T-helper 1 cell treated with Interleukin-12 subunit alpha and Interleukin-12 subunit beta and Interleukin-4 antibody, amounts not matched to agents 30 ng/mL and 1 ng/mL, for 36 hours (primary cell): Measurements from ENCODE around the gene MMS19. TPM values are rescaled to one million over a fixed set of nuclear protein-coding genes. Genes with fewer than 3 reads are reported as not detected.

Experiments
- intact Hi-C: fragments of 100-400 bp; cut with micrococcal nuclease; formaldehyde crosslinking; loops from one replicate; pipeline ENCODE4 v1.15.1; 2024
- total RNA-seq: library from RNA; stranded (reverse); gene quantifications from 2 replicates; pipeline ENCODE4 v1.2.3, GENCODE V29; 2022

MMS19 gene
- total RNA-seq, 1 donor from 2014 or later, result 73.6 TPM

DNA sequence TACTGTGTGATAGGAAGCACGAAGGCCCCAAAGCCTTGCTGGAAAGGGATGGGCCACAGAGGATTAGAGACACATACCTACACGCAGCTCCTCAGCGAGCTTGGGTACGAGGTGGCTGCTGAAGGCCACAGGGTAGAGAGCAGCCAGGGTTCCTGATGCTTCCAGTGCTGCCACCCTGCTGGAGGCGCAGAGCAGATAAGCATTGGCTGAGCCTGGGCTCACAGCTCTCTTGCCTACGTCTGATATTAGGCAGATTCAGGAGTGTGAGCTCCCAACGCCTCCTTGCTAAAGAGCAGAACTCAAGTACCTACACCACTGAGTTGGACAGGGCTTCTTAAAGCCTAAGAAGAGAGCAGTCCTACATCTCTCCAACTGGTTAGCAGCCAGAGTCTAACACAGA is 32.2 kb downstream of the MMS19 start:
- intact Hi-C loops, result no loop called here

GRCh38 chr10:97464226-97464625 is 34.0 kb downstream of the MMS19 start:
- intact Hi-C loops, result no loop called here

- intact Hi-C loops, result loop anchor here (1.0 to 2.0 kb wide), 4 partner anchors 17 to 90 kb away; partner anchors contain the start of genes EXOSC1, MMS19, UBTD1 and ZDHHC16
These were observed 34.7 kb downstream of the MMS19 start for GRCh38 chr10:97463363-97464132.

DNA sequence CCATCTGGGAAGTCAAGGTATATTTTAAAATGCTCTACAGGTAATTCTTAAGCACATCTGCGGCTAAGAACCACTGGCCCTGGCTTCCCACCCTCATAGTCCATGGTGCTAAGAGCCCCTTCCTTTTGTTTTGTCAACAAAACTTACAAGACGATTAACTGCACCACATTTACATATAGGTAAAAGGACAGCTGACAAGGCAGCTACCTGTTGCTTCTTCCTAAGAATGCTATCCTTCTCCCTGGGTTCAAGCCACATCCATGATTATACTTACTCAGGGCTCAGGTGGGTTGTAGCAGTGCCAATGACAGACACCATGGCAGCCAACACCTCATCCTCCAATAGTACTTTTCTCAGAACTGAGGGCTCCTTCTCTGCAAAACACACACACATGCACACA is 35.9 kb downstream of the MMS19 start:
- intact Hi-C loops, result loop anchor here (2.0 kb wide), 1 partner anchor 16 kb away; the partner anchor contains the start of genes EXOSC1 and ZDHHC16

DNA sequence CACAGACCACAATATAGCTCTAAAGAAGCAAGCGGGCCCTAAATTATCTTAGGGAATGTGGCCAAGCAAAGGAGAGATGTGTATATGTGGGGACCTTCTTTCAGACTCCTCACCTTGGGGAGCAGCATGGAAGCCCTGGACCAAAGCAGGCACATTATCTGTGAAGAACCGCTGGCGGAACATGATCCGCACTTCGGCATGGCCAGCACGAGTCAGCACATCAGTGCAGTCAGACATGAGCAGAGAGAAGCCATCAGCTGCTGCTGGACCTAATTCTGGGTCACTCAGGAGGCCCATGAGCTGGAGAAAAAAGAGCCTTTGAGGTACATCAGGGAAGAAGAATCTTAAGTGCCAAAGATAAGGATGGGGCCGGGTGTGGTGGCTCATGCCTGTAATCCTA is 38.3 kb downstream of the MMS19 start:
- intact Hi-C loops, result no loop called here

GRCh38 chr10:97459111-97459510 is 39.1 kb downstream of the MMS19 start:
- intact Hi-C loops, result no loop called here

DNA sequence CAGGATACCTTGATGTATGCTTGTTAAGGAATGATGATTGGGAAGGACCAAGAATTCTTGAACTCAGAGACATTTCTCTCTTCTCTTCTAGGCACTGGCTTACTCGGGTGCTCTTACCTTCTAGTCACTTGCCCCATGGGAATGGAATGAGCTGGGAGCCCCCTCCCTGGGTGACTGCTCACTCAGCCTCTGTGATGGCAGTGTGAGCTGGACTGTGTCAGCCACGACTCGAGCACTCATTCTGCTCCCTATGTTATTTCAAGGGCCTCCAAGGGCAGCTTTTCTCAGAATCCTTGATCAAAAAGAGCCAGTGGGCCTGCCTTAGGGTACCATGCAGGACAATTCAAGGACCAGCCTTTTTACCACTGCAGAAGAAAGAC is 41.5 kb downstream of the MMS19 start:
- intact Hi-C loops, result no loop called here

DNA sequence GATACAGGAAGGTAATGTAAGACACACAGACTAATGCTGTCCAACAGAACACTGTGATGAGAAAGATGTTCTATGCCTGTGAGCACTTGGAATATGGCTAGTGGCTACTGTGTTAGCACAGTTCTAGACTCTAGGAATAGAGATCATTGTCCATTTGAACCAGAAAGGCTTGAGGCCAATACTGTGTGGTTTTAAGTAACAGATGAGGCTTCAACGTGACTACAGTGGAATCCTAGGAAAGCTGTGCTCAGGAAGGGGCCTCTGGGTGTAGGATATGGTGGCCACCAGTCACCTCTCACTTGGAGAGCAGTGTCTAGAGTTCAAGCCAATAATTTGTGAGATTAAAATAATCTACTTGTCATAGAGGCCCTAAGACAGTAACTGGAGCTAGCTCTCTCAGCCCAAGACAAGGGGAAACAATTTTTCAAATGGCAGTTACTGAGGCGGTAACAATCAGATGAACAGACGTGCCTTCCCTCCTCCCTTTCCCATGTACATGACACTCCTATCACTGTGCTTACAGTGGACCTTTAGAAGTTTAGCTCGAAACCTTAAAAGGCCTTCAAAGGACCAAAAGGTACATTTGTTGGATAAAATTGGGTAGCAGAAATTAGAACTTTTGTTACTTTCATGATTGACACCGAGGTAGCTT is 42.1 kb downstream of the MMS19 start:
- intact Hi-C loops, result no loop called here

DNA sequence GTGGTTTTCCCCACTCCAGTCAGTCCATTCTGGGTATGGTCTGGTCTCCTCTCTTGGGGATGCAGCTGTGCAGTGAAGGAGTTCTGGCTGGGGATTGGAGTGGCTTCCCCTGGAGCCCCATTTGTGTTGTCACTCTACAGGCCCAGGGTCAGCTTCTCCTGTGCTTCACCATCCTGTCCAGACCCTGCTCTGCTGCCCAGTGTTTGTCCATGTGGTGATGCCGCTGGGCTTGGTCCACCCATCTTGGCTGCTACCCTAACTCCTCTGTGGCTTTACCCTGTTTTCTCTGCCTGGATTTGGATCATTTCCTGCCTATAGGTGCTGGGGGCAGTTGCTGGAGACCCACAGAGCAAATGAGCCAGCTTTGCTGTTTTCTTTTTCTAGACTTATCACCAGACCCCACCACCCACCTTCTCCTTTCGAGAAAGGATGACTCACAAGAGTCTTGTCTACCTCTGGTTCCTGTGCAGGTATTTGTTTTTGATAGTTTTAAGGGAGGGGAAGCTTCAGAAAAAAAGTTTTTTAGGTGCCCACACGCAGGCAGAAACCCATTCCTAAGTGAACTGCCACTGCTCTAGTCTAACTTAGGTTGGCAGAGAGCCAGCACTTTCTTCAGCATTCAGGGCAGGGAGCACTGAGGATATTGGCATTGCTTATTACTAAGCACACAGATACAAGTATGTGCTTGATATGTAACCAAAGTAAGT is 43.7 kb downstream of the MMS19 start:
- intact Hi-C loops, result no loop called here

GRCh38 chr10:97452352-97452751 is 45.9 kb downstream of the MMS19 start:
- intact Hi-C loops, result no loop called here

GRCh38 chr10:97451605-97452004 is 46.6 kb downstream of the MMS19 start:
- intact Hi-C loops, result no loop called here

GRCh38 chr10:97450828-97451227 is 47.4 kb downstream of the MMS19 start:
- intact Hi-C loops, result no loop called here

DNA sequence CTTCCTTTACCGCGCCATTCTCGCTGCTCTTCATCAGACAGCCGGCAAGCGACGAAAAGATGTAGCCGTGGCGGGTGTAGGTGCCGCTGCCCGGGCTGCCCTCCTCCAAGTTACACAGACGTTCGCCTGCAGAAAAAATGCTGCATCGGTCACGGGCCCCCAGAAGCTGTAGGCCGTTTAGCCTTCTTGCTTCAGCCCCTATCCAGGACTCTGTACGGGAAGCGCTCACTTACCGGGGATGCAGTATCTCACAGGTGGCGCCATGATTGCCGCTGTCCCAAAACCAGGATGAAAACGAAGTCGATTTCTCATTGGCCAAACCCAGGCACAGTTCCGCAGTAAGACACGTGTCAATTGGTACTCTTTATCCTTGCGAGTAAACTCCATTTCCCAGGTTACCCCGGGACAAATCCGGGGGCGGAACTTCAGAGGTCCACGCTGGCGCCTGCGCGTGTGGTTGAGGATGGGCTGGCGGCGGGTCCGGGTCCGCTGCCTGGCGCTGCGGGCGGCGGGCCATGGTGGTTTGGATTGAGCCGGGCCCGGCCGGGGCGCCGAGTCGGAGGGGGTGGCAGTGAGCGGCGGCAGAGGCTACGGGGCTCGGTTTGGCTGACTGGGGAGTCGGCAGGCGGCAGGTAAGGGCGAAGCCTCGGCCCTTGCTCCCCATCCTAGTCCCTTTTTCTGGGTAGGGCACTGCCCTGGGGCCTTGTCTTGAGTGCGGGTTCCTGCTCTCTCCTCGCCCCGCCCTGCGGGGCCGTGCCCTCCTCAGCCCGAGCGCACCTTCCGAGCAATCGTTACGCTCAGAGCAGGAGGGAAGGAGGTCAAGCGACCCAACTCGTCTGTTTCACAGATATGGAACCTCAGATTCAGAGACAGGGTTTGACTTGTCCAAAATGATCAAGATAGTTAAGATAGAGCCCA is 52.2 kb downstream of the MMS19 start, which contains the start of the genes EXOSC1 and ZDHHC16:
Gene EXOSC1, minus strand, starts transcription at position 285 of the 918 bp plus-strand sequence. Its CDS starts 21 bp downstream, at position 264.
Gene ZDHHC16, plus strand, starts transcription at position 454 of the 918 bp plus-strand sequence. CDS start 5,501 bp downstream, outside the sequence.
- intact Hi-C loops, result loop anchor here (1.0 to 5.0 kb wide), 12 partner anchors 10 to 241 kb away; partner anchors contain the start of genes ARHGAP19, AVPI1, FRAT1 and FRAT2

DNA sequence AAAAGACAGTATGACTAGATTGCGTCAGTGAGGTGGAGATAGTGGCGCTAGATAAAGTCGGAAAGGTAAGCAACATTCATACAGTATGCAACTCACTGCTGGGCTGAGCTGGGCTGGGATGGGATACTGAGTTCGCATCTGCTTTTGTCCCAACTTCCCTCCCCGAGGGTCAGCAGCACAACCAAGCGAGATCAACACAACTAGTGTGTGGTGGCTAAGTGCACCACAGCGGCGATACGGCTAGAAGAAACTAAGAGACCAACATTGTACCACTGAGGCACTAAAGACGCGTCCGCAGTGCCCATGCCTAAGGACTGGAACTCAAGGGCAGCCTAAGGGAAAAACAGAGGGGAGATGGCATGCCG is 52.9 kb downstream of the MMS19 start:
- intact Hi-C loops, result loop anchor here (1.0 to 5.0 kb wide), 5 partner anchors 9 to 242 kb away; partner anchors contain the start of genes AVPI1, FRAT2 and MORN4

DNA sequence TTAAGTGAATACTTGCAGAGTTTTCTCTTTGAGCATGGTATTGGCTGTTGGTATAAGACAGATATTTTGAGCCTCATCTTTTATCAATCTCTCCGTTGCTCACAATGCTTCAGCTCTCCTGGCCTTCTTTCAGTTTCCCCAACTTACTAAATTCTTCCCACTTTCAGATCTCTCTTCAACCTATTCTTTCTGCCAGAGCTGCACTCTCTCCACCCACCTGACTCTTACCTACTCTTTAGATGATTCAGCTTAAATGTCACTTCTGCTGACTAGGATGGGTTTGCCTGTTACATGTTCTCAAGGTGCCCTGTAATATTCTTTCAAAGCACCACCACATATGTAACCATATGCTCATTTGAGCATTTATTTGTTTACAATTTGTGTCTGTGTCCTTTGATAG is 54.0 kb downstream of the MMS19 start:
- intact Hi-C loops, result loop anchor here (2.0 kb wide), 1 partner anchor 189 kb away; the partner anchor contains the start of gene MORN4

DNA sequence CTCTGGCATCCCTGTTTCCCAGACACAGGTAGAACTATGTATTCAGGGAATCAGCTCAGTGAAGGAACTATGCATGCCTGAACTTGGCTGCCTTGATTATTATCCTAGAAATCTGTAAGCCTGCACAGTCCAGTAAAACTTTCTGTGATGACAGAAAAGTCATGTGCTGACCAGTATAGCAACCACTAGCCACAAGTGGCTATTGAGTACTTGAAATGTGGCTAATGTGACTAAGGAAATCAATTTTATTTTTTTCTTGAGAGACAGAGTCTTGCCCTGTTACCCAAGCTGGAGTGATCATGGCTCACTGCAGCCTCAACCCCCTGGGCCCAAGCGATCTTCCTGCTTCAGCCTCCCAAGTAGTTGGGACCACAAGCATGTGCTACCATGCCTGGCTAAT is 55.9 kb downstream of the MMS19 start:
- intact Hi-C loops, result no loop called here

GRCh38 chr10:97435211-97435610 is 63.0 kb downstream of the MMS19 start:
- intact Hi-C loops, result no loop called here

DNA sequence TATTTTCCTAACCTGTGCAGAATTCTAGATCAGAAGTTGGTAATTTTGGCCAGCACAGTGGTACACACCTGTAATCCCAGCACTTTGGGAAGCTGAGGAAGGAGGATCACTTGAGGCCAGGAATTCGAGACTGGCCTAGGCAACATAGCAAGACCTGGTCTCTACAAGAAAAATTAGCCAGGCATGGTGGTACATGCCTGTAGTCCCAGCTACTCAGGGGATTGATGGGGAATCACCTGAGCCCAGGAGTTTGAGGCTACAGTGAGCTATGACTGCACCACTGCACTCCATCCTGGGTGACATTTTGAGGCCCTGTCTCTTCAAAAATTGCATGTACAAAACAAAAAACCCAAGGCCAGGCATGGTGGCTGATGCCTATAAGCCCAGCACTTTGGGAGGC is 63.7 kb downstream of the MMS19 start:
- intact Hi-C loops, result no loop called here

DNA sequence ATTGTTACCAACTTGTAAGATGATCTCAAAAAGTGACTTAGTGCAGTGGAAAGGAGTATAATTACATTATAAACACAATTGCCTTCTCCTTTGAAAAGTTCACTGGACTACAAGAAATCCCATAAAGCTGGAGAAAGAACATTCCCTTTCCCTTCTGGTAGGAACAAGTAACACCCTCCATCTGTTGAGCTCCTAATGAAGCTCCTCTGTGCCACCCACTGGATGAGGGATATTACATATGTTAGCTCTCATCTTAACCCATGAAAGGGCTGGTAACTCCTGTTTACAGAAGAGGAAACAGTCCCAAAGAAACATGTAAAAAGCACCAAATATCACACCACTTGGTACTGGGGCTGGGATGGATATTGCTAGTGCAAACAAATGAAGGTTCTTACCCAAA is 64.2 kb downstream of the MMS19 start:
- intact Hi-C loops, result no loop called here

GRCh38 chr10:97428572-97428981 is 69.6 kb downstream of the MMS19 start:
- intact Hi-C loops, result loop anchor here (1.0 kb wide), 3 partner anchors 17 to 27 kb away; partner anchors contain the start of gene RRP12
